Choroid plexus epithelial cell (primary cell): ENCODE results near the gene DDX3X.
"Not testable (repeated sequence)": the region's sequence is repeated elsewhere in the genome, so short reads cannot be mapped to it uniquely, and the experiment has no call there.

Experiments used
- DNase-seq: peaks from one replicate; pipeline ENCODE4 v3.0.0-alpha.2; 2010; ENCODE audit warnings: low read depth
- H3K4me3 ChIP-seq: 2 replicates; pipeline ENCODE4 v1.5.1; 2011; ENCODE audit warnings: low read depth, mild to moderate bottlenecking, control low read depth, low read length, moderate library complexity
- TF ChIP-seq, protein P1 (sequence below): conservative IDR thresholded peaks from 2 replicates; pipeline ENCODE4 v1.5.1; 2011; ENCODE audit warnings: low read depth, mild to moderate bottlenecking, control low read depth, inconsistent platforms, low read length, moderate library complexity

The DDX3X gene

GRCh38 chrX:41333744-41334362 lies at the start of gene DDX3X:
DDX3X (plus strand) TSS chrX:41334162; CDS start chrX:41334253, 91 bp downstream.
- DNase-seq = peak; percentile 90
- peak within 1 kb of the TSS; percentile 89 for H3K4me3 ChIP-seq
- TF ChIP-seq, protein P1, sequence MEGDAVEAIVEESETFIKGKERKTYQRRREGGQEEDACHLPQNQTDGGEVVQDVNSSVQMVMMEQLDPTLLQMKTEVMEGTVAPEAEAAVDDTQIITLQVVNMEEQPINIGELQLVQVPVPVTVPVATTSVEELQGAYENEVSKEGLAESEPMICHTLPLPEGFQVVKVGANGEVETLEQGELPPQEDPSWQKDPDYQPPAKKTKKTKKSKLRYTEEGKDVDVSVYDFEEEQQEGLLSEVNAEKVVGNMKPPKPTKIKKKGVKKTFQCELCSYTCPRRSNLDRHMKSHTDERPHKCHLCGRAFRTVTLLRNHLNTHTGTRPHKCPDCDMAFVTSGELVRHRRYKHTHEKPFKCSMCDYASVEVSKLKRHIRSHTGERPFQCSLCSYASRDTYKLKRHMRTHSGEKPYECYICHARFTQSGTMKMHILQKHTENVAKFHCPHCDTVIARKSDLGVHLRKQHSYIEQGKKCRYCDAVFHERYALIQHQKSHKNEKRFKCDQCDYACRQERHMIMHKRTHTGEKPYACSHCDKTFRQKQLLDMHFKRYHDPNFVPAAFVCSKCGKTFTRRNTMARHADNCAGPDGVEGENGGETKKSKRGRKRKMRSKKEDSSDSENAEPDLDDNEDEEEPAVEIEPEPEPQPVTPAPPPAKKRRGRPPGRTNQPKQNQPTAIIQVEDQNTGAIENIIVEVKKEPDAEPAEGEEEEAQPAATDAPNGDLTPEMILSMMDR = peak; percentile 36

GRCh38 chrX:41285928-41286327 lies 48.0 kb upstream of the DDX3X start:
- not testable (repeated sequence) for DNase-seq

GRCh38 chrX:41288641-41289040 lies 45.3 kb upstream of the DDX3X start:
- TF ChIP-seq, protein P1 = no peak
- no peak for DNase-seq
- no peak overlapping the region for H3K4me3 ChIP-seq

More at GRCh38 chrX:41285928-41286327, 48.0 kb upstream of the DDX3X start:
- H3K4me3 ChIP-seq = not testable (repeated sequence)

DNA sequence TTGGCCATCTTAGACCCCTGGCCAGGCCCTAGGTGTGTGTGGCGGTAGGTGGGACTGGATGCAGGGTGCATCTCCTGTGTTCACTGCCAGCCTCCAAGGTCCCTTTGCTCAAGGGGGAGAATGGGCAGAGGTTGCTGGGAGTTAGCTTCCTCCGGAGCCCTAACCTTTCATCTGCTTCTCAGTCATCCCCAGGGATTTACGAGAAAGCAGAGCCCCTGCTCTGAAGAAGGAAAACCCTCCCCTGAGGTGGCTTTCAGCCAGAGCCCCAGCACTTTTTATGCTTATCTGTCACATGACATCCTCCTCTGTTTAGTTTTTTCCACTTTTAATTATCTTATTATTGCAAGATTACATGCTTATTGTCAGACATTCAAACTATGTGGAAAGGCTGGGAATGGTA lies 44.9 kb upstream of the DDX3X start:
- peak; percentile 18 for DNase-seq
- H3K4me3 ChIP-seq = no peak overlapping the region
- TF ChIP-seq, protein P1 = no peak

GRCh38 chrX:41291309-41291708 lies 42.7 kb upstream of the DDX3X start:
- DNase-seq = no peak
- TF ChIP-seq, protein P1 = no peak
- no peak overlapping the region for H3K4me3 ChIP-seq

DNA sequence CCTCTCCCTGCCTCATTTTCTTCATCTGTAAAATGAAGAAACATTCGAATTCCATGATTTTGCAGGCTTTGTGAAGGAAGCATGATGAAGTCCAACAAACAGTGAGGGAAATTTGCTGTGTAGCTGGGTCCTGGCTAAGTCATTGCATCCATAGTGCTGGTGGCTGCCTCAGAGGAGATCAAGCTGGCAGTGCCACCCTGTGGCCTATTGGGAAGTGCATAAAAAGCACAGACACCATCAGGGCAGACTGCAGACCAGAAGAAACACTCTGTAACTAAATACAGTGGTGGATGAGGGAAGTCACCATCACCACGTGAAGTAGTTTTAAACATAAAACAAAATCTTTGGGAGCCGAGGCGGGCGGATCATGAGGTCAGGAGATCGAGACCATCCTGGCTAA lies 40.7 kb upstream of the DDX3X start:
- no peak overlapping the region for H3K4me3 ChIP-seq
- TF ChIP-seq, protein P1 = peak; percentile 13
- peak; percentile 6 for DNase-seq

DNA sequence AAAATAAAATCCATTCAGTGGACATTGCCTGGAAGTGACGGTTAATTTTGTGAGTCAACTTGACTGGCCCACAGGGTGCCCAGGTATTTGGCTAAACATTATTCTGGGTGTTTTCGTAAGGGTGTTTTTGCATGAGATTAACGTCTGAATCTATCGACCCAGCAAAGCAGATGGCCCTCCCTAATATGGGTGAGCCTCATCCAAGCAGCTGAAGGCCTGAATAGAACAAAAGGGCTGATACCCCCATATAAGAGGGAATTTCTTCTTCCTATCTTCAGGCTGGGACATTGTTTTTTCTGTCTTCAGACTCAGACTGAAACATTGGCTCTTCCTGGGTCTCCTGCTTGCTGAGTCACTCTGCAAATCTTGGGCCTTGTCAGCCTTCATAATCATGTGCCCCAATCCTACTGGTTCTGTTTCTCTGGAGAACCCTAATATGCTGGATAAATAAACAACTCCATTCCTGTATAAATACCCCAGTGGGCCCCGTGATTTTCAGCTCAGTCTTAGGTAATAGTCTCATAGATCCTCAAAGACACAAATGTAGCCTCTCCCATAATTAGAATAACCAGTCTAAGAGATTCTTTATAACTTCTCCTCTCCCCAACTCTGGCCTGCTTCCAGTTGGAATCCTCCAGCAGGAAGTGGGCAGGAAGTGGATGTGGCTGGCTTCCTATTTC lies 33.1 kb upstream of the DDX3X start:
- DNase-seq = peak; percentile 80
- no peak overlapping the region for H3K4me3 ChIP-seq
- TF ChIP-seq, protein P1 = no peak
